HepG2 (cell line): ENCODE measurements around the gene AMZ2. TPM values are rescaled to one million over a fixed set of nuclear protein-coding genes. Genes with fewer than 3 reads are reported as not detected.

Source experiments
- ATAC-seq: fragments of 200-7000 bp; cut with Tn5 transposase; 3 replicates; pipeline ENCODE4 v1.9.1; 2020; ENCODE audit warnings: mild to moderate bottlenecking, moderate library complexity
- BruUV-seq: library from RNA; stranded (reverse); fragments of 400-500 nt; replicated peaks from 2 replicates; lab custom pipeline; 2021; lab: Mats Ljungman, UMichigan
- CTCF ChIA-PET: fragments of 300-600 bp; formaldehyde crosslinking; extraction: SDS; loops from one replicate; lab custom pipeline; 2021; ENCODE audit warnings: low total read pairs, inconsistent platforms, low intra/inter-chr PET ratio; lab: Yijun Ruan, JAX
- POLR2A ChIA-PET: fragments of 350-600 bp; sonication (Branson Sonifier 250); formaldehyde crosslinking; loops from one replicate; lab custom pipeline; 2020; ENCODE audit warnings: antibody characterized with exemption, inconsistent platforms; lab: Yijun Ruan, JAX
- DNase-seq: peaks from one replicate; pipeline ENCODE4 v3.0.0-alpha.2; 2015; ENCODE audit warnings: low spot score
- FAIRE-seq: peaks from 3 replicates; lab custom pipeline; 2011; peaks lifted over from hg19 to GRCh38; lab: Jason Lieb, UNC
- H2AFZ ChIP-seq: one replicate; pipeline ENCODE4 v1.6.1; 2011; ENCODE audit warnings: low read length, inconsistent platforms
- H3K27ac ChIP-seq: fragments of 300-600 bp; 3 replicates; pipeline ENCODE4 v1.8.0; 2011; ENCODE audit warnings: mixed run types, mild to moderate bottlenecking, mixed read lengths, low read length, inconsistent platforms; ENCODE audit not compliant: insufficient read depth; ENCODE audit errors: extremely low read length
- H3K27me3 ChIP-seq, 2 experiments: fragments of 200-600 bp in 1 of 2; 2 replicates in 1 of 2; 3 replicates in 1 of 2; pipeline versions ENCODE4 v1.6.0 to v1.8.0; 2011; ENCODE audit warnings: low read length in 2 of 2, mild to moderate bottlenecking in 2 of 2, moderate library complexity in 2 of 2, inconsistent platforms in 1 of 2; ENCODE audit not compliant: insufficient read depth in 2 of 2, control insufficient read depth in 1 of 2
- H3K36me3 ChIP-seq, 2 experiments: fragments of 200-600 bp in 1 of 2; replicated peaks in 1 of 2; 2 replicates in 1 of 2; 3 replicates in 1 of 2; pipeline versions ENCODE4 v1.5.1 to v1.8.0; 2011; ENCODE audit warnings: low read length in 2 of 2, inconsistent platforms in 1 of 2; ENCODE audit not compliant: insufficient read depth in 2 of 2, control insufficient read depth in 1 of 2
- H3K4me1 ChIP-seq: 2 replicates; pipeline ENCODE4 v1.5.1; 2012; ENCODE audit warnings: low read length, inconsistent platforms; ENCODE audit not compliant: insufficient read depth
- H3K4me2 ChIP-seq: 2 replicates; pipeline ENCODE4 v1.6.0; 2011; ENCODE audit warnings: low read depth, low read length, inconsistent platforms
- H3K4me3 ChIP-seq, 3 experiments: fragments of 200-600 bp in 1 of 3; sonication (generic), shearing (Covaris generic) in 1 of 3; replicated peaks in 1 of 3; 2 replicates each; pipeline ENCODE4 v1.5.1; 2011 to 2016; ENCODE audit warnings: low read length in 3 of 3, inconsistent platforms in 2 of 3, low read depth in 2 of 3, mild to moderate bottlenecking in 2 of 3, control low read depth in 1 of 3, mixed read lengths in 1 of 3; ENCODE audit not compliant: insufficient read depth in 1 of 3
- H3K79me2 ChIP-seq: one replicate; pipeline ENCODE4 v1.6.1; 2011; ENCODE audit warnings: low read length, inconsistent platforms; ENCODE audit not compliant: insufficient read depth
- H3K9ac ChIP-seq: 2 replicates; pipeline ENCODE4 v1.6.0; 2011; ENCODE audit warnings: mild to moderate bottlenecking, low read depth, low read length, inconsistent platforms; ENCODE audit not compliant: insufficient read depth
- H3K9me3 ChIP-seq: 2 replicates; pipeline ENCODE4 v1.5.1; 2012; ENCODE audit warnings: mild to moderate bottlenecking, low read length
- H4K20me1 ChIP-seq: 2 replicates; pipeline ENCODE4 v1.6.0; 2011; ENCODE audit warnings: inconsistent platforms, mild to moderate bottlenecking, low read length, moderate library complexity; ENCODE audit not compliant: insufficient read depth
- ATF2 ChIP-seq: sonication (generic); formaldehyde crosslinking; IDR thresholded peaks from 2 replicates; pipeline ENCODE4 v1.4.0; 2020; ENCODE audit warnings: missing genetic modification reagents
- BHLHE40 ChIP-seq: IDR thresholded peaks from 2 replicates; pipeline ENCODE4 v1.6.1; 2011; ENCODE audit warnings: low read length, improper control_type of control experiment
- CHCHD3 ChIP-seq: sonication (generic); formaldehyde crosslinking; IDR thresholded peaks from 2 replicates; pipeline ENCODE4 v1.8.0; 2022; ENCODE audit warnings: mild to moderate bottlenecking, missing genetic modification reagents, moderate library complexity
- FLYWCH1 ChIP-seq: sonication (generic); formaldehyde crosslinking; IDR thresholded peaks from 2 replicates; pipeline ENCODE4 v1.8.1; 2023; ENCODE audit warnings: mild to moderate bottlenecking, missing genetic modification reagents
- GFI1 ChIP-seq: sonication (generic); formaldehyde crosslinking; IDR thresholded peaks from 2 replicates; pipeline ENCODE4 v1.5.0; 2020; ENCODE audit warnings: missing genetic modification reagents, mild to moderate bottlenecking, borderline replicate concordance
- HHEX ChIP-seq: IDR thresholded peaks from 2 replicates; pipeline ENCODE4 v1.6.1; 2016; ENCODE audit warnings: control low read depth
- ISX ChIP-seq: sonication (generic); formaldehyde crosslinking; conservative IDR thresholded peaks from 2 replicates; pipeline ENCODE4 v1.5.0; 2020; ENCODE audit warnings: missing genetic modification reagents
- JUN ChIP-seq: sonication (generic); formaldehyde crosslinking; IDR thresholded peaks from 2 replicates; pipeline ENCODE4 v1.4.0; 2020; ENCODE audit warnings: mild to moderate bottlenecking, missing genetic modification reagents
- RELA ChIP-seq: sonication (generic); formaldehyde crosslinking; IDR thresholded peaks from 2 replicates; pipeline ENCODE4 v1.4.0; 2020; ENCODE audit warnings: missing genetic modification reagents
- ZNF431 ChIP-seq: sonication (generic); formaldehyde crosslinking; IDR thresholded peaks from 2 replicates; pipeline ENCODE4 v1.9.0; 2022; ENCODE audit warnings: missing genetic modification reagents, low read depth, mild to moderate bottlenecking, borderline replicate concordance
- ZNF501 ChIP-seq: sonication (generic); formaldehyde crosslinking; IDR thresholded peaks from 2 replicates; pipeline ENCODE4 v1.5.1; 2020; ENCODE audit warnings: mild to moderate bottlenecking, moderate library complexity, missing genetic modification reagents
- ZNF605 ChIP-seq: sonication (generic); formaldehyde crosslinking; IDR thresholded peaks from 2 replicates; pipeline ENCODE4 v1.8.0; 2022; ENCODE audit warnings: mild to moderate bottlenecking, missing genetic modification reagents
- ZNF782 ChIP-seq: sonication (generic); formaldehyde crosslinking; IDR thresholded peaks from 2 replicates; pipeline ENCODE4 v1.4.0; 2020; ENCODE audit warnings: missing genetic modification reagents, mild to moderate bottlenecking, borderline replicate concordance
- ZNF800 ChIP-seq: sonication (generic); formaldehyde crosslinking; IDR thresholded peaks from 2 replicates; pipeline ENCODE4 v1.4.0; 2020; ENCODE audit warnings: missing genetic modification reagents
- ZNF850 ChIP-seq: sonication (generic); formaldehyde crosslinking; conservative IDR thresholded peaks from 2 replicates; pipeline ENCODE4 v1.9.0; 2021; ENCODE audit warnings: mild to moderate bottlenecking, missing genetic modification reagents
- WGBS: methylation state at CpG from one replicate; pipeline ENCODE4 v1.1.6; 2017; ENCODE audit warnings: low lambda C conversion rate; 5-methylcytosine and 5-hydroxymethylcytosine counted together
- in situ Hi-C: cut with HindIII; loops from 2 replicates; pipeline ENCODE4 v1.10.0; 2017; ENCODE audit warnings: low pct_unique_long_range_greater_than_20kb; ENCODE audit not compliant: extremely low pct_ligation_motif_present
- intact Hi-C: fragments of 100-400 bp; cut with micrococcal nuclease; formaldehyde crosslinking; loops from one replicate; pipeline ENCODE4 v1.10.0; 2022; ENCODE audit not compliant: unreplicated experiment
- polyA plus RNA-seq, 8 experiments: library from polyadenylated mRNA; depleted of rRNA in 3 of 8; stranded (reverse) in 7 of 8; unstranded in 1 of 8; fragments of >200 nt; fragmentation: Illumina TruSeq in 4 of 8; extraction: Trizol in 4 of 8; gene quantifications; 2 replicates each; pipeline versions ENCODE4 v1.2.1 to v1.2.3, GENCODE V29; 2011 to 2016; ENCODE audit warnings: low read depth in 4 of 8, missing spikeins in 1 of 8, mixed read lengths in 1 of 8; ENCODE audit not compliant: insufficient read depth in 1 of 8
- total RNA-seq, 5 experiments: library from RNA; depleted of rRNA; stranded (reverse); fragments of >200 nt; fragmentation: Illumina TruSeq; extraction: Trizol; gene quantifications; 2 replicates each; pipeline ENCODE4 v1.2.3, GENCODE V29; 2016; ENCODE audit warnings: low read depth in 1 of 5
- TF ChIP-seq, protein P1 (sequence below): sonication (generic); formaldehyde crosslinking; IDR thresholded peaks from 2 replicates; pipeline ENCODE4 v1.5.1; 2020; ENCODE audit warnings: mild to moderate bottlenecking, missing genetic modification reagents, moderate library complexity

Gene AMZ2
- total and polyA plus RNA-seq, 2 of the 13 experiments (the other 11 are each of a cell fraction or from before 2014, with no cell fraction given): 86.9 to 90.2 TPM

DNA sequence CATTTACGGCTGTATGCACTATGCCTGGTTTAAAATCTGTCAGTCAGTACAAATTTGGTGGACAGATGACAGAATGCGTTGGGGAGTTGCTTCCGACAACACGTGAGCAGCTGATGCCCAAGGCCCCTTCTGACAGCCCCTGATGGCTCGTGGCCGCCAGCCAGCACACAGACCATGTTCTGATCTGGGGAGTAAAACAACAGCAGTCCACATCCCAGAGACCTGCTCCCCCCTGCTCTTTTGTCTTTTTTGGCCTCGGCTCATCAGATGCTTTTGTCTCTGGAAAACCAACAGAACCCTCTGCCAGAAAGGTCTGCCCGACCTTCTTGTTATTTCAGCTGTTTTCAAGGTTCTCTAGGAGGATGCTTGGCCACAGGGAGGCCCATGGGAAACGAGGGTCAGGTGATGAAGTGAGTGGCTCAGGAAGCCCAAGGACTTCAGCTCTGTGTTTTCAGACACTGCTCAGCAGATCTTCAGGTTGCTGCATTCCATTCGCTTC lies 54.3 kb downstream of the AMZ2 start:
- Histone ChIP-seq H3K9ac (no peak overlapping the region; the same call in 1 of the 2 replicates), H3K27me3 (no peaks in the 10 kb centered on the region), H3K36me3 (no peaks in the 10 kb centered on the region), H3K4me3 (no peak overlapping the region), H2AFZ (no peak overlapping the region), H3K4me1 (peaks cover 61% of the 10 kb centered on the region), H3K27ac (no peak overlapping the region), H3K4me2 (no peak overlapping the region), H4K20me1 (no peaks in the 10 kb centered on the region), H3K79me2 (no peaks in the 10 kb centered on the region), H3K9me3 (no peaks in the 10 kb centered on the region)
- ChIA-PET CTCF (no interaction called here), POLR2A (interaction anchor here (1.0 to 2.1 kb wide), 3 partner anchors 9 to 54 kb away, joined by 3 to 4 read pairs (median 4); partner anchors contain the start of gene AMZ2)
- DNase-seq: no peak
- in situ Hi-C loops (no loop called here), intact Hi-C loops (no loop called here)
- 73% methylated on average over 10 of the region's 10 CpGs for WGBS
- FAIRE-seq: no peak
- BruUV-seq: no TSS peak
- peak; percentile 49 for ATAC-seq
- TF ChIP-seq ZNF782 (CRISPR knock-in tag) (no peak), ZNF501 (CRISPR knock-in tag) (0 out of 2 replicates have a peak, but pooled peaks have one; percentile 50), RELA (CRISPR knock-in tag) (no peak), HHEX (CRISPR knock-in tag) (0 out of 2 replicates have a peak, but pooled peaks have one; percentile 8), ATF2 (CRISPR knock-in tag) (no peak), ZNF800 (CRISPR knock-in tag) (no peak), GFI1 (CRISPR knock-in tag) (no peak), ZNF605 (CRISPR knock-in tag) (peak; percentile 66), ZNF431 (no peak), FLYWCH1 (no peak), BHLHE40 (no peak), ISX (CRISPR knock-in tag) (no peak), CHCHD3 (no peak), JUN (CRISPR knock-in tag) (no peak), ZNF850 (CRISPR knock-in tag) (no peak)
- TF ChIP-seq, protein P1, sequence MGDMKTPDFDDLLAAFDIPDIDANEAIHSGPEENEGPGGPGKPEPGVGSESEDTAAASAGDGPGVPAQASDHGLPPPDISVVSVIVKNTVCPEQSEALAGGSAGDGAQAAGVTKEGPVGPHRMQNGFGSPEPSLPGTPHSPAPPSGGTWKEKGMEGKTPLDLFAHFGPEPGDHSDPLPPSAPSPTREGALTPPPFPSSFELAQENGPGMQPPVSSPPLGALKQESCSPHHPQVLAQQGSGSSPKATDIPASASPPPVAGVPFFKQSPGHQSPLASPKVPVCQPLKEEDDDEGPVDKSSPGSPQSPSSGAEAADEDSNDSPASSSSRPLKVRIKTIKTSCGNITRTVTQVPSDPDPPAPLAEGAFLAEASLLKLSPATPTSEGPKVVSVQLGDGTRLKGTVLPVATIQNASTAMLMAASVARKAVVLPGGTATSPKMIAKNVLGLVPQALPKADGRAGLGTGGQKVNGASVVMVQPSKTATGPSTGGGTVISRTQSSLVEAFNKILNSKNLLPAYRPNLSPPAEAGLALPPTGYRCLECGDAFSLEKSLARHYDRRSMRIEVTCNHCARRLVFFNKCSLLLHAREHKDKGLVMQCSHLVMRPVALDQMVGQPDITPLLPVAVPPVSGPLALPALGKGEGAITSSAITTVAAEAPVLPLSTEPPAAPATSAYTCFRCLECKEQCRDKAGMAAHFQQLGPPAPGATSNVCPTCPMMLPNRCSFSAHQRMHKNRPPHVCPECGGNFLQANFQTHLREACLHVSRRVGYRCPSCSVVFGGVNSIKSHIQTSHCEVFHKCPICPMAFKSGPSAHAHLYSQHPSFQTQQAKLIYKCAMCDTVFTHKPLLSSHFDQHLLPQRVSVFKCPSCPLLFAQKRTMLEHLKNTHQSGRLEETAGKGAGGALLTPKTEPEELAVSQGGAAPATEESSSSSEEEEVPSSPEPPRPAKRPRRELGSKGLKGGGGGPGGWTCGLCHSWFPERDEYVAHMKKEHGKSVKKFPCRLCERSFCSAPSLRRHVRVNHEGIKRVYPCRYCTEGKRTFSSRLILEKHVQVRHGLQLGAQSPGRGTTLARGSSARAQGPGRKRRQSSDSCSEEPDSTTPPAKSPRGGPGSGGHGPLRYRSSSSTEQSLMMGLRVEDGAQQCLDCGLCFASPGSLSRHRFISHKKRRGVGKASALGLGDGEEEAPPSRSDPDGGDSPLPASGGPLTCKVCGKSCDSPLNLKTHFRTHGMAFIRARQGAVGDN (CRISPR knock-in tag): peak; percentile 19; the same call in 1 of the 2 replicates
